NCI-H526 treated with DMSO at 0.1 percent for 48 hours (cell line): ENCODE results near the gene F2RL1.
A peak's percentile ranks its signal among the peaks of the same experiment; 100 is the strongest.
"Not testable (repeated sequence)": the region's sequence is repeated elsewhere in the genome, so short reads cannot be mapped to it uniquely, and the experiment has no call there.

ENCODE experiments used
- DNase-seq: peaks from one replicate; lab custom pipeline; 2025; lab: John Stamatoyannopoulos, UW

Gene F2RL1, protein sequence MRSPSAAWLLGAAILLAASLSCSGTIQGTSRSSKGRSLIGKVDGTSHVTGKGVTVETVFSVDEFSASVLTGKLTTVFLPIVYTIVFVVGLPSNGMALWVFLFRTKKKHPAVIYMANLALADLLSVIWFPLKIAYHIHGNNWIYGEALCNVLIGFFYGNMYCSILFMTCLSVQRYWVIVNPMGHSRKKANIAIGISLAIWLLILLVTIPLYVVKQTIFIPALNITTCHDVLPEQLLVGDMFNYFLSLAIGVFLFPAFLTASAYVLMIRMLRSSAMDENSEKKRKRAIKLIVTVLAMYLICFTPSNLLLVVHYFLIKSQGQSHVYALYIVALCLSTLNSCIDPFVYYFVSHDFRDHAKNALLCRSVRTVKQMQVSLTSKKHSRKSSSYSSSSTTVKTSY

DNA sequence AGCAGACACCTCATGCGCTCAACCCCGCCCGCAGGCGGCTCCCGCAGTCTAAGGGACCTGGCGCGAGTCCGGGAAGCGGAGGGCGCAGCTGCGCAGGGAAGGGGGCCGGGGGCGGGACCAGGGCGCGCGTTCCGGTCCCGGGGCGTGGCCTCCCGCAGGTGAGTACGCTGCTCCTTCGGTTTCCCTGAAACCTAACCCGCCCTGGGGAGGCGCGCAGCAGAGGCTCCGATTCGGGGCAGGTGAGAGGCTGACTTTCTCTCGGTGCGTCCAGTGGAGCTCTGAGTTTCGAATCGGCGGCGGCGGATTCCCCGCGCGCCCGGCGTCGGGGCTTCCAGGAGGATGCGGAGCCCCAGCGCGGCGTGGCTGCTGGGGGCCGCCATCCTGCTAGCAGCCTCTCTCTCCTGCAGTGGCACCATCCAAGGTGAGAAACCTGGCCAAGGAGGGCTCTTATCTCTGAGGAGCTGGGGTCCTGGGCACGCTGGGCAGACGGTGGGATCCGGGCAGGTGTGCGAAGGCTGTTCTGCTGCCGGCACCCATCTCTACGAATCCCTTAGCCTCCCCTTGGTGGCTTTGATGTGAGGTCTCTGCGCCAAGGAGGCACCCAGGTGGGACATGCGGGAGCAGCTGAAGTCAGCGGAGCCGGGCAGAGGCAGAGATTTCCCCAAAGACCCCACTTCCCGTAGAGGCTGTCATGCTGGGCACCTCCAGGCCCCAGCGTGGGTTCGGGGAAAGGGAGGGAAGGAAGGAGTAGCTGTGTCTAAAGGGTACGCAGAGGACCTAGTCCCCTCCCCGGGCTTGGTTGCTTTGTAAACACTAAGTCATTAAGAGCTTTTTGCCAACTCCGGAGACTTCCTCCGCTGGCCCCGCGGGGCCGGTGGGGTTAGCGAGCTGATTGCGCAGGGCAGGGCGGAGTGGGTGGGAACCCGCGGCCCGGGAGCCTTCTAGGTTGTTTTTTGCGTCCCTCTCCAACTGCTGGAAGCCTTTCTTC is at the start of gene F2RL1:
Gene F2RL1, plus strand, starts transcription at position 187 of the 988 bp plus-strand sequence. Its CDS starts 153 bp downstream, at position 340.
- DNase-seq: peak; percentile 69

DNA sequence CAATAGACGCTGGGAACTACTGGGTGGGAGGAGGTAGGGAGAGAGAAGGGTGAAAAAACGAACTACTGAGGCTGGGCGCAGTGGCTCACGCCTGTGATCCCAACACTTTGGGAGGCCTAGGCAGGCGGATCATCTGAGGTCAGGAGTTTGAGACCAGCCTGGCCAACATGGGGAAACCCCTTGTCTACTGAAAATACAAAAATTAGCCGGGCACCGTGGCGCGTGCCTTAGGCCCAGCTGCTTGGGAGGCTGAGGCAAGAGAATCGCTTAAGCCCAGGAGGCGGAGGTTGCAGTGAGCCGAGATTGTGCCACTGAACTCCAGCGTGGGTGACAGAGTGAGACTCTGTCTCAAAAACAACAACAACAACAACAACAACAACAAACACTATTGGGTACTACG is 47.8 kb upstream of the F2RL1 start:
- not testable (repeated sequence) for DNase-seq

DNA sequence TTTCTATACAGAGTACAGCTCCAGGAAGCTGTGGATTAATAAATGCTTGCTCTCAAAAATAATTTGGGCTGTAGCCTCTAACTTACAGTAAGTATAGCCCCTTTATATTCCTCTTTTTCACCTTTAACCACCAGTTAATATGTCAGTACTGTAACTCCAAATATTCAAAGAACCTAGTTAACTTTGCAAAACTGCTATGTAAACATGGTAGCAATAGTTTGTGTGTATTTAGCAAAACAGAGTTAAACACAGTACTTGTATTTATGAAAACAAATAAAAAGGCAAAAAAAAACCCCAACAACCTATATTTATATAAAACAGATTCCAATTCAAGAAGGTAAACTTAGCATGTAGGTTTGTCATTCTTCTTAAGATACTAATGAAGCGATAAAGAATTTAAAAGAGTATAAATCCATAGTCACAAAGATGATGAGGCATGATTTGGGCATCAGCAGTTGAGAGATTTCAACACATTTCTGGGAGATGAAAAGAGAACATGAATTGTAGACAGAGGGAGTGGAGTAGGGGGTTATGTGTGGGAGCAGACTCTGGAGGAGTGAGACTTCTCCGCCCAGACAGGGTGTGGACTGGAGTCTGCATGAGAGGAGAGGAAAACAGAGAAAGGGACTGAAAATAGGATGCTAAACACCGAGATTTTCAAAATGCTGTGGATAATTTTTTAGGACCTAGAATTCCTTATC is 47.0 kb upstream of the F2RL1 start:
- DNase-seq: no peak

DNA sequence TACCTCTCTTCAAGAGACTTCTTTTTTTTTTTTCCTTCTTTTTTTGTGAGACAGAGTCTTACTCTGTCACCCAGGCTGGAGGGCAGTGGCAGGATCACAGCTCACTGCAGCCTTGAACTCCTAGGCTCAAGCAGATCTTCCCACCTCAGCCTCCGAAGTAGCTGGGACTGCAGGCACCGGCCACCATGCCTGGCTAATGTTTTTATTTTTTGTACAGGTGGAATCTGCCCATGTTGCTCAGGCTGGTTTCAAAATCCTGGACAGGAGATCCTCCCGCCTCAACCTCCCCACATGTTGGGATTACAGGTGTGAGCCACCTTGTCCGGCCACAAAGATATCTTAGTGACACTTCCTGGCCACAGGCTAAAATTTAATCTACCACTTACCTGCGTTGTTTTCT is 42.9 kb upstream of the F2RL1 start:
- no peak for DNase-seq

DNA sequence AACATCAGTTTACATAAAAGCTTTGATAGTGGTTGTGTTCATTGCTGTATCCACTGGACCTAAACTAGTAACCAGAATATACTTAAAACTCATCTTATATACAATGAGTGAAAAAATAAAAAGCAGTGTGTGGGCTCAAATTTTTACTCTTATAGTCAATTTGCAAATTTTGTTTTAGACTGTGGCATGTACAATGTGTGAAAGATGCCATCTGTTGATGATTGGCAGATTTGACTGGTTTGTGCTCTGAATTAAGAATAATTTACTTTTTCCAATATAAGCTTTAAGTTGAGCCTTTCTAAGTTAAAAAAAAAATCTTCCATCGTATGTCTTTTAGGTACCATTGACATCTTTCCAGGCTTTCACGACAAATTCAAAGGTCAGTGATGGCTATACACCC is 42.4 kb upstream of the F2RL1 start:
- DNase-seq: no peak

DNA sequence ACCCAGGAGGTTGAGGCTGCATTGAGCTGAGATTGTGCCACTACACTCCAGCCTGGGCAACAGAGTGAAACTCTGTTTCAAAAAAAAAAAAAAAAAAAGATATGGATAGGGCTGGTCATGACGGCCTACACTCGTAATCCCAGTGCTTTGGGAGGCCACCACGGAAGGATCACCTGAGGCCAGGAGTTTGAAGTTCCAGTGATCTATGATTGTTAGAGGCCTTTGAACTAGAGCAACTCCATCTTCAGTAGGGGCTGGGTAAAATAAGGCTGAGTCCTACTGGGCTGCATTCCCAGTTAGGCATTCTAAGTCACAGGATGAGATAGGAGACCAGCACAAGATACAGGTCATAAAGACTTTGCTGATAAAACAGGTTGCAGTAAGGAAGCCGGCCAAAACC is 38.2 kb upstream of the F2RL1 start:
- not testable (repeated sequence) for DNase-seq

DNA sequence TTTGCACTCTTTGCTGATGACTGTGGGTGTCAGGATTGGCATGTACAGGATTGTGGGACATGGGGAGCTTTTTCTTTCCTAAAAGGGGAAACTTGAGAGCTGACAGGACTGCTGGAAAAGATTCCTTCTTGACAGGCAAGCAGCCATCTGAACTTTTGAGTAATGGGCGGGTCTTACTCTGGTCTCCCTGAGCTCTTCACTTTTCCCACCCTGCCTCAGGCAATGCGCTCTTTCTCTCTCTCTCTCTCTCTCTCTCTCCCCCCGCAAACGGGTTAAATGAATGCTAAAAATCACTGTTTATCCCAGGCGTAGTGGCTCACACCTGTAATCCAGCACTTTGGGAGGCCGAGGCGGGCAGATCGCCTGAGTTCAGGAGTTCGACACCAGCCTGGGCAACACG is 37.1 kb upstream of the F2RL1 start:
- DNase-seq: no peak

DNA sequence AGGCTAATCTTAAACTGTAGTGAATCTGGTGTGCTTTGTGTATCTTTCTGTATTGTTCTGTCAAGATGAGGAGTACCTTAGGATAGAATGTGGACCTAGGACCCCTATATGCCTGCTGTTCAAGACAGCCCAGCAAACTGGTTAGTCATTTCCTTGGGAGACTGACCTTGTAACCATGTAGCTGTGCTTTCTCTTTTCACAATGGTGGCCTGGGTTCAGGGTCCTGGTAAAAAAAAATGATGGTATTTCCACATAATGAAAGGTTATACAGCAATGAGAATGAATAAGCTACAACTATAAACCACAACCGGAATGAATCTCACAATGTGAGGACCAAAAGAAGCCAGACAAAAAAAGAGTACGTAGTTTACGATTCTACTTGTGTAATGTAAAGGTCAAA is 36.4 kb upstream of the F2RL1 start:
- DNase-seq: no peak

DNA sequence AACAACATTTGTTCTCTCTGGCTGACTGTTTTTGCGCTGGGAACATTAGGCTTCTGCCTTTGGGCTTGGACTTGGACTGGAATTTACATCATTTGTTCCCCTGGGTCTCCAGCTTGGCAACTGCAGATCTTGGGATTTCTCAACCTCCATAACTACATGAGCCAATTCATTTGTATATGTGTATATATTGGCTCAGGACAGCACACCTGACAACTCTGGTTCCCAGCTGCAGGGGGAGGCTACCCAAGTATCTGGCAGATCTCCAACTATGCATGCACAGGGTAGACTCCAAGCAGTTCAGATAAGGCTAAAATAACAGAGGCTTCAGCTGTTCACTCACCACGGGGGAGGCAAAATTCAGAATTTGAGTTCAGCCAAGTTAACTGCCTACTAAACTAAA is 31.6 kb upstream of the F2RL1 start:
- DNase-seq: no peak

DNA sequence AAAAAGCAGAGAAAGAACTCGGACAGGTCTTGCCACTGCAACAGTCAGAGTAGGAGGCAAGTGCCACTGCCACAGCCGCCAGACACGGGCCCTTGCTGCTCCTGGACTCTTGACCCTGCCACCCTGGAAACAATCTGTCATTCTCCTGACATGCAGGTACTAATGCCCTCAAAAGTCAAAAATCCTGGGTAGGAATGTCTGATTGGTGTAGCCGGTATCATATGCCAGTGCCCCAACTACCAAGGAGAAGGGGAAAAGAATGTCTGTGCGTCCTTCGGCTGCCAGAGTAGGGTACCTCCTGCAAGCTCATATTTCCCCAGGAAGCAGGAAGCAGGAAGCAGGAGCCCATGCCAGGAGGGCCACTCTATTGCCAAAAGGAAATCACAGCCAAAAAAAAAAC is 30.5 kb upstream of the F2RL1 start:
- no peak for DNase-seq

DNA sequence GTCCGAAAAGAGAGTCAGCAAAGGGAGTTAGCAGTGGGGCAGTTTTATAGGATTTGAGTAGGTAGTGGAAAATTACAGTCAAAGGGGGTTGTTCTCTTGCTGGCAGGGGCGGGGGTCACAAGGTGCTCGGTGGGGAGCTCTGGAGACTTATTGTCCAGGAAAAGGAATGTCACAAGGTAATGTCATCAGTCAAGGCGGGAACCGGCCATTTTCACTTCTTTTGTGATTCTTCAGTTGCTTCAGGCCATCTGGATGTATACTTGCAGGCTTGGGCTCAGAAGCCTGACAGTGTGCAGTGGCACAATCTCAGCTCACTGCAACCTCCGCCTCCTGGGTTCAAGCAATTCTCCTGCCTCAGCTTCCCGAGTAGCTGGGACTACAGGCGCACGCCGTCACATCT is 29.6 kb upstream of the F2RL1 start:
- DNase-seq: not testable (repeated sequence)

DNA sequence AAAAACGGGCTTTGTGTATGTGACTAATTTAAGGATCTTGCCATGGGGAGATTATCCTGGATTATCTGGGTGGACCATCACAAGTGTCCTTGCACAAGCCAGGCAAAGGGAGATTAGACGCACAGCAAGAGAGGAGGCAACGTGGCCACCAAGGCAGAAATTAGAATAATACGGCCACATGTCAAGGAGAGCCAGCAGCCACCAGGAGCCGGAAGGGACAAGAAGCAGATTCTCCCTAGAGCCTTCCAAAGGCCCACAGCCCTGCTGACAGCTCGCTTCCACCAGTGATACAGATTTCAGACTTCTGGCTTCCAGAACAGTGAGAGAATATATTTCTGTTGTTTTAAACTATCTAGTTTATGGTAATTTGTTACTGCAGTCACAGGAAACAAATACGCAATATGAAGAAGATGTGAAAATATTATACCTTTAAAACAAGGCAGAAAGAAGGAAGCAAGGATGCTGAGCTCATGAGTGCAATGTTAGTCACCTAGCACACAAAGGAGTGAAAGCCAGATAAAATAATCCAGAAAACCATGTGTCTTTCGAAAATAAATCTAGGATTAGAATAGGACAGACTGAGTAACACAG is 28.7 kb upstream of the F2RL1 start:
- no peak for DNase-seq

DNA sequence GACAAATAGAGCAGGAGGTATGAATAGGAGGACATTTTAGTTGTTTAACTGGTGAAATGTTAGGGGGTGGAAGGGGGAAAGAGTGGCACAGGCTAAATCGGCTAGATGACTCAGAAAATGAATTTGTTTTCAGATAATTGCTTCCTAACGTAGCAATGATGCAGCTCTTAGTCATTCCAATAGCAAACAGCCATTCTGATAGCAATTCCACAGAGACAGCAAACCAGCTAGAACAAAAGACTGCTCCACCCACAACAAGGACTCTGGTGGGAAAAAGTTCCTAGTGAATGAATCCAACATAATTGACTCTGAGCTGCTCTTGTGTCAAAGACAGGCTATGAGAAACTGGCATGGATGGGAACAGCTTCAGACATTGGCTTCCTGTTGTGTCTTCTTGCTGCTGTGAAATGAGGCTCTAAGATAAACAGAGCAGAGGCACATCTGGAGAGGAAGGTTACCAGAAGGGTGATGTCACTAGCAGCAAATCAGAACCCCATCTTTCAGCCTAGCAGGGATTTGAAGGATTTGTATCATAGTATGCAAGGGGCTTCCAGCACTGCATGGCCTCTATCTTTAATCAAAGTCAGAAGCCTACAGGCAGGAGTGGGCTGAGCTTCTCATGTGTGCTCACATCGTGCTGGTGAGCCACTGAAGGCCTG is 28.1 kb upstream of the F2RL1 start:
- no peak for DNase-seq

DNA sequence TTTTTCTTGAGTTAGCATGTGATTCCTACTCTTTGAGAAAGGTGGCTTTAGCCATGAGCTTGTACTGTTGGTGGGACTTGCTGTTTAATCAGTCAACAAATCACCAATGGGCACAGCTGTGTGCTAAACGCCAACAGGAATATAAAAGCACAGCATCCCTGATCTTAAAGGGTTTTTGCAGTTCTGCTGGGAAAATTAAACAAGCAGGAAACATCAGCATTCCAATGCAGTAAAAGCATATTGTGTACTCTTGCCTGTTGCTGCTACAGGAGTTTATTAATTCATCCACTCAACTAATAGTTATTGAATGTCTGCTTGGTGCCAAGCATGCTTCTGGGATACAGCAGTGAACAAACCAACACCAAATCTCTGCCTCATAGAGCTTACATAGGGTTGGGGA is 27.4 kb upstream of the F2RL1 start:
- DNase-seq: no peak

DNA sequence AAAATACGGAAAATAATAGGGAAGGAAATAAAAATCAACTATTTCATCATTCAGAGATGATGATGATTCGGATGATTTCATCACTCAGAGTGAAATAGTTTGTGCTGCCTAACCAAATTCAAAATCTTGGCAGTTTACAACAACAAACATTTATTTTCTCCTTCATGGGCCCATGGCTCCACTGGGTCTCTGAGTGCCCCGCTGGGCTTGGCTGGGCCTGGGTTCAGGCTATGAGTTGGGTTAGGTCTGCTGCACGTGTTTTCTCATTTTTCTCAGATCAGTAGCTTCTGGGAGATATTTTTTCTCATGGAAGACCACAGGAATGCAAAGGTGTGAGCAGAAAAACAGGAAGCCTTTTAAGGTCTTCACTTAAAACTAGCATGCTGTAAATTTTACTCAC is 24.0 kb upstream of the F2RL1 start:
- DNase-seq: no peak

DNA sequence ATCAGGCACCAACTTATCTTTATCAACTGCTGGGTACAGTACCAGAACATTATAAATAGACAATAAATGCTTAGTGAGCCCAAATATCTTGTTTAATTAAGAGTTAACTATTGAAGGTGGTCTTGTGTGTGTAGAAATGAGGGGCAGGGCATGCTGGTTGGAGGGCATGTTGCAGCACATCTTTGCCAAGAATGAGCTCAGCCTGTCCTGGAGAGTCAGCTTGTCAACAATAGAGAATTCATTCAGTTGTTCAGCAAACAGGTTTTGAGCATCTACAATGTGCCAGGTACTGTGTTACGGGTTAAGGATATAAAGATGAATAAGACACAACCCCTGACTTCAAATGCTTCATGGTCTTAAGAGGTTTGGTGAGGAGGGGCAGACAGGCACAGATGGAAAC is 19.2 kb upstream of the F2RL1 start:
- DNase-seq: no peak

DNA sequence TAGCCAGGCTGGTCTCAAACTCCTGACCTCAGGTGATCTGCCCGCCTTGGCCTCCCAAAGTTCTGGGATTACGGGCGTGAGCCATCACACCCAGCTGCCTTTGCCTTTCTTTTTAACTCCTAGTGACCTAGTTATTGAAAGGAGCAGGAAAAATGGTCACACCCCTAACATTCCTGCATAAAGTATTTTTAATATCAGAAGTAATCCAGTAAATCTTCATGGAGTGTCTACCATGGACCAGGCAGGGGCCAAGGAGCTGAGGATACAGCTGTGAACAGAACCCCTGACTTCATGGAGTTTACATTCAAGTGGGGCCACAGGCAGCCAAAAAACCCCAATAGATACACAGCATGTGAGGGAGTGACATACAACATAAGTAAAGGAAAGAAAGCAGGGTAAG is 18.3 kb upstream of the F2RL1 start:
- no peak for DNase-seq

DNA sequence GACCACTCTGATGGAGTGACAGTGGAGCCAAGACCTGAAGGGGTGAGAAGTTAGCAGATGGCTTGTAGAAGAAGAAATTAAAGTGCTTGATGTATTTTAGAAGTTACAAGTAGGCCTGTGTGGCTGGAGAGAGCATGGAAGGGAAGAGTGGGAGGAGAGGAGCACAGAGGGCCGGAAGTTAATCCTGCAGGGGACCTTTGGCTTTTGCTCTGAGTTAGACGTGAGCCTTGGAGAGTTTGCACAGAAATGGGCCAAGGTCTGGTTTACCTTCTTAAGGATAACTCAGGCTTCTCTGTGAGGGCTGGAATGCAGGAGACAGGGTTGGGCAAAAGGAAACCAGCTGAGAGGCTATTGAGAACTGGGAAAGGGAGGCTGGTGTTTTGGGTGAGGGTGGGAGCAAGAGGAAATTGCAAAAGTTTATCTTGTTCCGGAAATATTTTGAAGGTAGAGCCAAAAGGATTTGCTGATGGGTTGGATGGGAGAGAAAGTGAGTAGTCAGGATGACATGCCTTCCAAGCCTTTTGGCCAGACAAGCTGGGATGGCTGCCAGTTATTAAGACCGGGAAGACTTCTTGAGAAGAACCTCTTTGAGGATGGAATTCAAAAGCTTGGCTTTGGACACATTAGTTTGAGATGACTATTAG is 17.5 kb upstream of the F2RL1 start:
- no peak for DNase-seq

DNA sequence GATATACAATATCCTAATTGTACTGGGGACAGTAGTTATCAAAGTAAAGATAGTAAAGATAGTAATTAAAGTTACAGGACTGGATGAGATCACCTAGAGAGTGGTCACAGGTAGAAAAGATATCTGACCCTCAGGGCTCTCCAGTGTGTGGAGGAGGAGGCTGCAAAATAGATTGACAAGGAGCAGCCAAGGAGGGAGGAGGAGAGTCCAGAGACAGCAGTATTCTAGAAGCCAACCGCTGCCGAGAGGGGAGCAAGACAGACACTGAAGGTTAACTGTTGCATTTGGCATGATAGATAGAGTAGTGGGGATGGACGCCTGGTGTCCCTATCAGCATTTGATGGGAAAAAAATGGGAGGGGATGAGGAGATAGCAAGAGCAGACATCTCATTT is 17.0 kb upstream of the F2RL1 start:
- DNase-seq: no peak

DNA sequence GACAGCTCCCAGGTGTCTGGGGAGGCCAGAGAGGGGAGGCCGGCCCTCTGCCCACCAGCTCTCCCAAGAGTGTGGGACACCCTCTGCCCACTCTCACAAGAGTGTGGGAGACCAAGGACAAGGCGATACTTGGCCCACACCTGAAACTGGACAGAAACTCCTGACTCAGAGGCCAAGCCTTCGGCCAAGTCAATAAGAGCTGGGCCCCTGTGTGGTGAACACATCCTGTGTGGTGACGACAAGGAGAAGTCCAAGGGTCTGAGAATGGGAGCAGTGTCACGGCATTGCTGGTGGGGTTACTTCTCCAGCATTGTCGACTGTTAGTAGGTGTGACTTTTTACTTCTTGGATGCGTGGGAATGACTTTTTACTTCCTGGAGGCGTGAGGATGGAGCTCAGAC is 14.6 kb upstream of the F2RL1 start:
- DNase-seq: no peak
